ENCODE data around the gene EPHX1. TPM values are rescaled to one million over a fixed set of nuclear protein-coding genes. Genes with fewer than 3 reads are reported as not detected.
"Not testable (repeated sequence)": the region's sequence is repeated elsewhere in the genome, so short reads cannot be mapped to it uniquely, and the experiment has no call there.

EPHX1 gene
- total and polyA plus RNA-seq, 2 donors (not counting 1 experiment from before 2014, with no cell fraction given) = 39.1 to 44.3 TPM

- Histone ChIP-seq H4K20me1 (ENCODE audit: control insufficient read depth, extremely low read depth, insufficient read depth, low read length) (no peaks in the 10 kb centered on the region), H3K9ac (ENCODE audit: insufficient read depth, low read length) (no peak overlapping the region), H3K4me1 (ENCODE audit: control insufficient read depth, extremely low read depth, insufficient read depth, low read length) (no peaks in the 10 kb centered on the region), H3K27me3 (ENCODE audit: control insufficient read depth, insufficient read depth, low read length) (no peaks in the 10 kb centered on the region), H3K4me2 (ENCODE audit: extremely low read depth, insufficient read depth, low read length) (no peak overlapping the region), H3K36me3 (ENCODE audit: control insufficient read depth, insufficient read depth, low read length) (peaks cover 2% of the 10 kb centered on the region), H3K9me3 (ENCODE audit: control insufficient read depth, insufficient read depth, low read depth, low read length) (no peaks in the 10 kb centered on the region), H3K79me2 (ENCODE audit: control insufficient read depth, insufficient read depth, low read length) (peaks cover 62% of the 10 kb centered on the region), H3K27ac (ENCODE audit: insufficient read depth, low read length) (no peak overlapping the region), H3K4me3 (replicated peaks in 1 of 4; ENCODE audit: control extremely low read depth in 1 of 4, insufficient read depth in 1 of 4, low read depth in 3 of 4, low read length in 4 of 4) (peak overlapping the region in 2 of 4 experiments; percentile 98 to 99), H2AFZ (ENCODE audit: low read length) (no peak overlapping the region)
- no peak for TF ChIP-seq EZH2 (IDR thresholded peaks at IDR 0.05; ENCODE audit: low read length, missing control alignments)
- no peak for TF ChIP-seq CTCF (conservative IDR thresholded peaks at IDR 0.05 in 1 of 2, IDR thresholded peaks at IDR 0.05 in 1 of 2; ENCODE audit: low read depth in 1 of 2, low read length in 2 of 2)
- DNase-seq (ENCODE audit: low read depth in 2 of 2) = no peak
Measured at GRCh38 chr1:225780134-225780533, 29.8 kb upstream of the EPHX1 start.

GRCh38 chr1:225780630-225781029 lies 29.3 kb upstream of the EPHX1 start:
- Histone ChIP-seq H3K9ac (ENCODE audit: insufficient read depth, low read length) (no peak overlapping the region), H3K27ac (ENCODE audit: insufficient read depth, low read length) (no peak overlapping the region), H3K4me3 (replicated peaks in 1 of 4; ENCODE audit: control extremely low read depth in 1 of 4, insufficient read depth in 1 of 4, low read depth in 3 of 4, low read length in 4 of 4) (no peak overlapping the region), H3K79me2 (ENCODE audit: control insufficient read depth, insufficient read depth, low read length) (peaks cover 62% of the 10 kb centered on the region), H3K27me3 (ENCODE audit: control insufficient read depth, insufficient read depth, low read length) (no peaks in the 10 kb centered on the region), H4K20me1 (ENCODE audit: control insufficient read depth, extremely low read depth, insufficient read depth, low read length) (no peaks in the 10 kb centered on the region), H3K9me3 (ENCODE audit: control insufficient read depth, insufficient read depth, low read depth, low read length) (no peaks in the 10 kb centered on the region), H3K4me1 (ENCODE audit: control insufficient read depth, extremely low read depth, insufficient read depth, low read length) (no peaks in the 10 kb centered on the region), H3K36me3 (ENCODE audit: control insufficient read depth, insufficient read depth, low read length) (peaks cover 2% of the 10 kb centered on the region), H2AFZ (ENCODE audit: low read length) (no peak overlapping the region), H3K4me2 (ENCODE audit: extremely low read depth, insufficient read depth, low read length) (no peak overlapping the region)
- no peak for DNase-seq (ENCODE audit: low read depth in 2 of 2)
- no peak for TF ChIP-seq EZH2 (IDR thresholded peaks at IDR 0.05; ENCODE audit: low read length, missing control alignments)

DNA sequence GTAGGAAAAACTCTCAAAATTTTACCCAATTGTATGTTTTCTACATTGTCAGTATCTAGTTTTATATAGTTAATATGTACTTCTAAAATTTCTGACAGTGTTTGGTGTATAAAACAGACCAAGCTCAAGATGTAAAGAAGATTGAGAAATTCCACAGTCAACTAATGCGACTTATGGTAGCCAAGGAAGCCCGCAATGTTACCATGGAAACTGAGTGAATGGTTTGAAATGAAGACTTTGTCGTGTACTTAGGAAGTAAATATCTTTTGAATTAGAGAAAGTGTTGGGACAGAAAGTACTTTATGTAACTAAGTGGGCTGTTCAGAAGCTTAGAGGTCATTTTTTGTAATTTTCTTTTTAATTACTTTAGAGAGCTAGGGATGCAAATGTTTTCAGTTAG lies 20.8 kb upstream of the EPHX1 start:
- not testable (repeated sequence) for H3K36me3 ChIP-seq (ENCODE audit: control insufficient read depth, insufficient read depth, low read length); H3K9ac ChIP-seq (ENCODE audit: insufficient read depth, low read length); H3K27ac ChIP-seq (ENCODE audit: insufficient read depth, low read length); H3K27me3 ChIP-seq (ENCODE audit: control insufficient read depth, insufficient read depth, low read length); H3K4me2 ChIP-seq (ENCODE audit: extremely low read depth, insufficient read depth, low read length); H3K4me1 ChIP-seq (ENCODE audit: control insufficient read depth, extremely low read depth, insufficient read depth, low read length); H2AFZ ChIP-seq (ENCODE audit: low read length); DNase-seq (ENCODE audit: low read depth in 2 of 2); H3K9me3 ChIP-seq (ENCODE audit: control insufficient read depth, insufficient read depth, low read depth, low read length); H4K20me1 ChIP-seq (ENCODE audit: control insufficient read depth, extremely low read depth, insufficient read depth, low read length); H3K79me2 ChIP-seq (ENCODE audit: control insufficient read depth, insufficient read depth, low read length); H3K4me3 ChIP-seq (replicated peaks in 1 of 4; ENCODE audit: control extremely low read depth in 1 of 4, insufficient read depth in 1 of 4, low read depth in 3 of 4, low read length in 4 of 4)

DNA sequence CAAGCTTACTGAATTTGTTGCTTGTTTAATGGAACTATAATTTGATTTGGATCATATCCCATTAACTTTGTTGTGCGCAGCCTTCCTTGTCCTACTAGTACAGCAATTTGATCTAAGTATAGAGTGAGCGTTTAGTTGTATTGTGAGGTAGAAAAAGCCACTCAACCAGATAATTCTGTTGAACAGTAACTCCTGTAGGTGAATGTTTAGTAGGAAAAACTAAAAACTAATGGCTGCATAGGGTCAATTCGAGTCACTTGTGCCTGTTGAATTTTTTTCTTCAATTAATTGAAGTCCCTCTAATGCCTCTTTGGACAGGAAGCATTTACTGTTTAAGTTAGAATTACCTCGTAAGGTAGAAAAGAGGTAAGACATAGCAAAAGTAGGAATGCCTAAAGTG lies 15.0 kb upstream of the EPHX1 start:
- Histone ChIP-seq H3K79me2 (ENCODE audit: control insufficient read depth, insufficient read depth, low read length) (no peaks in the 10 kb centered on the region), H3K27ac (ENCODE audit: insufficient read depth, low read length) (no peak overlapping the region), H3K4me1 (ENCODE audit: control insufficient read depth, extremely low read depth, insufficient read depth, low read length) (no peaks in the 10 kb centered on the region), H3K9me3 (ENCODE audit: control insufficient read depth, insufficient read depth, low read depth, low read length) (no peaks in the 10 kb centered on the region), H3K4me3 (replicated peaks in 1 of 4; ENCODE audit: control extremely low read depth in 1 of 4, insufficient read depth in 1 of 4, low read depth in 3 of 4, low read length in 4 of 4) (no peak overlapping the region), H4K20me1 (ENCODE audit: control insufficient read depth, extremely low read depth, insufficient read depth, low read length) (no peaks in the 10 kb centered on the region), H2AFZ (ENCODE audit: low read length) (no peak overlapping the region), H3K4me2 (ENCODE audit: extremely low read depth, insufficient read depth, low read length) (no peak overlapping the region), H3K27me3 (ENCODE audit: control insufficient read depth, insufficient read depth, low read length) (no peaks in the 10 kb centered on the region), H3K36me3 (ENCODE audit: control insufficient read depth, insufficient read depth, low read length) (peaks cover 2% of the 10 kb centered on the region), H3K9ac (ENCODE audit: insufficient read depth, low read length) (no peak overlapping the region)
- no peak for DNase-seq (ENCODE audit: low read depth in 2 of 2)
- no peak for TF ChIP-seq EZH2 (IDR thresholded peaks at IDR 0.05; ENCODE audit: low read length, missing control alignments)
- no peak for TF ChIP-seq CTCF (conservative IDR thresholded peaks at IDR 0.05 in 1 of 2, IDR thresholded peaks at IDR 0.05 in 1 of 2; ENCODE audit: low read depth in 1 of 2, low read length in 2 of 2)

GRCh38 chr1:225796097-225796496 lies 13.8 kb upstream of the EPHX1 start:
- H2AFZ ChIP-seq (ENCODE audit: low read length); H3K36me3 ChIP-seq (ENCODE audit: control insufficient read depth, insufficient read depth, low read length); H3K9me3 ChIP-seq (ENCODE audit: control insufficient read depth, insufficient read depth, low read depth, low read length); H3K27me3 ChIP-seq (ENCODE audit: control insufficient read depth, insufficient read depth, low read length); H3K4me1 ChIP-seq (ENCODE audit: control insufficient read depth, extremely low read depth, insufficient read depth, low read length); H3K4me2 ChIP-seq (ENCODE audit: extremely low read depth, insufficient read depth, low read length); H3K4me3 ChIP-seq (replicated peaks in 1 of 4; ENCODE audit: control extremely low read depth in 1 of 4, insufficient read depth in 1 of 4, low read depth in 3 of 4, low read length in 4 of 4); H3K79me2 ChIP-seq (ENCODE audit: control insufficient read depth, insufficient read depth, low read length); H3K27ac ChIP-seq (ENCODE audit: insufficient read depth, low read length); H3K9ac ChIP-seq (ENCODE audit: insufficient read depth, low read length); H4K20me1 ChIP-seq (ENCODE audit: control insufficient read depth, extremely low read depth, insufficient read depth, low read length); DNase-seq (ENCODE audit: low read depth in 2 of 2): not testable (repeated sequence)

Measured in fibroblast of lung (primary cell).